Neutrophil (primary cell): ENCODE data around the gene RELL2.

Experiments used
- H3K27ac ChIP-seq: fragments of 200-600 bp; sonication (generic); 2 replicates; pipeline ENCODE4 v1.5.1; 2016; ENCODE audit warnings: mild to moderate bottlenecking, moderate library complexity
- H3K27me3 ChIP-seq: fragments of 200-600 bp; sonication (generic); 2 replicates; pipeline ENCODE4 v1.6.0; 2016; ENCODE audit warnings: mild to moderate bottlenecking
- H3K36me3 ChIP-seq: fragments of 200-600 bp; sonication (generic); 2 replicates; pipeline ENCODE4 v1.5.1; 2017
- H3K4me1 ChIP-seq, 2 experiments: fragments of 200-600 bp in 1 of 2; sonication (generic) in 1 of 2; 1 replicate in 1 of 2; 2 replicates in 1 of 2; pipeline versions ENCODE4 v1.5.1 to v1.6.1; 2013 to 2016; ENCODE audit warnings: low read depth in 1 of 2, low read length in 1 of 2, mild to moderate bottlenecking in 1 of 2, moderate library complexity in 1 of 2; ENCODE audit not compliant: control insufficient read depth in 1 of 2, insufficient read depth in 1 of 2
- H3K4me3 ChIP-seq, 2 experiments: fragments of 200-600 bp in 1 of 2; sonication (generic) in 1 of 2; 1 replicate in 1 of 2; 2 replicates in 1 of 2; pipeline ENCODE4 v1.5.1; 2013 to 2016; ENCODE audit warnings: low read depth in 1 of 2, low read length in 1 of 2, mild to moderate bottlenecking in 1 of 2, moderate library complexity in 1 of 2
- H3K9me3 ChIP-seq: fragments of 200-600 bp; sonication (generic); 2 replicates; pipeline ENCODE4 v1.5.1; 2016
- TF ChIP-seq, protein P1 (sequence below): fragments of 200-600 bp; sonication (generic); IDR thresholded peaks from 2 replicates; pipeline ENCODE4 v1.5.1; 2016; ENCODE audit warnings: antibody characterized with exemption

The RELL2 gene

DNA sequence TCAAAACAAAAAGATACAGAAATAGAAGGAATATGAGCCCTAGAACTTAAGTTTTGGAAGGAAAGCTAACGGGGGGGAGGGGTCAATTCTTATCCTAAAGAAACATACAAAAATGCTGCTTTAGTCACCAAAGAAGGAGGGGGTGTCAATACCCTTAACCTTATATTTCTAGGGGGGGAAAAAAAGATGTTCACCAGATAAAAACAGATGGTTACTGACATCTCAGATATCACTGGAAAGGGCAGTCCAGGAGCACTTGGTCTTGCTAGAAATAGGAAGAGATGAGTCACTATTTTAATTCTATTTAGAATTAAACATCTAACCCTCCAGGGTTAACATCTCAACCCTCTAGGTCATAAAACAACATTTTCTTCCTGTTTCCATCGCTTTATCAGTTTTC, 19.7 kb upstream of the RELL2 start:
- Histone ChIP-seq H3K36me3 (peaks cover 25% of the 10 kb centered on the region), H3K4me3 (peak overlapping the region; percentile 87 to 92), H3K4me1 (peaks cover 50 to 60% of the 10 kb centered on the region in 2 experiments)

GRCh38 chr5:141617682-141618029, 19.1 kb upstream of the RELL2 start:
- H3K36me3 ChIP-seq, result peaks cover 29% of the 10 kb centered on the region
- H3K27ac ChIP-seq, result peak overlapping the region; percentile 97
- TF ChIP-seq, protein P1, sequence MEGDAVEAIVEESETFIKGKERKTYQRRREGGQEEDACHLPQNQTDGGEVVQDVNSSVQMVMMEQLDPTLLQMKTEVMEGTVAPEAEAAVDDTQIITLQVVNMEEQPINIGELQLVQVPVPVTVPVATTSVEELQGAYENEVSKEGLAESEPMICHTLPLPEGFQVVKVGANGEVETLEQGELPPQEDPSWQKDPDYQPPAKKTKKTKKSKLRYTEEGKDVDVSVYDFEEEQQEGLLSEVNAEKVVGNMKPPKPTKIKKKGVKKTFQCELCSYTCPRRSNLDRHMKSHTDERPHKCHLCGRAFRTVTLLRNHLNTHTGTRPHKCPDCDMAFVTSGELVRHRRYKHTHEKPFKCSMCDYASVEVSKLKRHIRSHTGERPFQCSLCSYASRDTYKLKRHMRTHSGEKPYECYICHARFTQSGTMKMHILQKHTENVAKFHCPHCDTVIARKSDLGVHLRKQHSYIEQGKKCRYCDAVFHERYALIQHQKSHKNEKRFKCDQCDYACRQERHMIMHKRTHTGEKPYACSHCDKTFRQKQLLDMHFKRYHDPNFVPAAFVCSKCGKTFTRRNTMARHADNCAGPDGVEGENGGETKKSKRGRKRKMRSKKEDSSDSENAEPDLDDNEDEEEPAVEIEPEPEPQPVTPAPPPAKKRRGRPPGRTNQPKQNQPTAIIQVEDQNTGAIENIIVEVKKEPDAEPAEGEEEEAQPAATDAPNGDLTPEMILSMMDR, result no peak
- peak overlapping the region; percentile 87 to 92 for H3K4me3 ChIP-seq
- no peaks in the 10 kb centered on the region for H3K9me3 ChIP-seq
- H3K27me3 ChIP-seq, result no peaks in the 10 kb centered on the region
- peaks cover 50 to 55% of the 10 kb centered on the region in 2 experiments for H3K4me1 ChIP-seq

More for the DNA sequence above, 19.7 kb upstream of the RELL2 start:
- Histone ChIP-seq H3K9me3 (no peaks in the 10 kb centered on the region), H3K27me3 (no peaks in the 10 kb centered on the region), H3K27ac (peak overlapping the region; percentile 97)
- TF ChIP-seq, protein P1, result no peak

DNA sequence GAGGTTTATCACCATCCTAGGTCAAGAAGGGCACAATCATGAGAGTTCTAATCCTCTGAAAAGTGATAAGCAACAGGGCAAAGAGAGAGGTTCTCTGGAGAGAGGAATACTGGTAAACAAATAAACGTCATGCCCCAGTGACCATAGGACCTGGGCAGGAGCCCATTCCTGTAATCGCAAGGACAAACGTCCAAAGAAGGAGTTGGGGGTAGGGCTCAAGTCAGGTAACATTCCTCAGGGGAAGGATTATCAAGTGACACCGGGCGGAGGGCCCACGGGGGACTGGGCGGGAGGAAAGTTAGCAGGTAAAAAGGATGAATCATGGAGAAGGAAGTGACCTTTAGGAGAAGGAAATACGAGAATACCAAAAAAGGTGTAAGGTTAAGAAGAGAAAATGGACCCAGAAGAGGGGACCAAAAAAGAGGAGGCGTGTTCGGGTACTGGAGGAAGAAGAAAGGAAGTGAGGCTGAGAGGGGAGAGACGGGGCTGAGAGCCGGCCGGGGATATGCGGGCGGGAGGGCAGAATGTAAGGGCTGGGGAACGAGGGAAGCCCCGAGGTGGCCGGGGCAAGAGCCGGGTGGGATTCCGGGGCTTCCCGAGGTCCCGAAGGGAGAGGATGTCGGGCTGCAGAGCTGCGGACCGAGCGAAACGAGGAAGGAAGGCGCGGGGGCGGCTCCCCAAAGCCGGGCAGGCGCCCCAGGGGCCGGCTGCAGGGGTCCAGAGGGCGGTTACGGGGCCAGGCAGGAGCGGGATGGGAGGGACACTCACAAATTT, 18.6 kb upstream of the RELL2 start:
- H3K4me1 ChIP-seq, result peaks cover 46 to 49% of the 10 kb centered on the region in 2 experiments
- H3K9me3 ChIP-seq, result no peaks in the 10 kb centered on the region
- peak overlapping the region; percentile 97 for H3K27ac ChIP-seq
- peak overlapping the region; percentile 87 to 92 for H3K4me3 ChIP-seq
- H3K36me3 ChIP-seq, result peaks cover 33% of the 10 kb centered on the region
- H3K27me3 ChIP-seq, result no peaks in the 10 kb centered on the region
- TF ChIP-seq, protein P1, result no peak

DNA sequence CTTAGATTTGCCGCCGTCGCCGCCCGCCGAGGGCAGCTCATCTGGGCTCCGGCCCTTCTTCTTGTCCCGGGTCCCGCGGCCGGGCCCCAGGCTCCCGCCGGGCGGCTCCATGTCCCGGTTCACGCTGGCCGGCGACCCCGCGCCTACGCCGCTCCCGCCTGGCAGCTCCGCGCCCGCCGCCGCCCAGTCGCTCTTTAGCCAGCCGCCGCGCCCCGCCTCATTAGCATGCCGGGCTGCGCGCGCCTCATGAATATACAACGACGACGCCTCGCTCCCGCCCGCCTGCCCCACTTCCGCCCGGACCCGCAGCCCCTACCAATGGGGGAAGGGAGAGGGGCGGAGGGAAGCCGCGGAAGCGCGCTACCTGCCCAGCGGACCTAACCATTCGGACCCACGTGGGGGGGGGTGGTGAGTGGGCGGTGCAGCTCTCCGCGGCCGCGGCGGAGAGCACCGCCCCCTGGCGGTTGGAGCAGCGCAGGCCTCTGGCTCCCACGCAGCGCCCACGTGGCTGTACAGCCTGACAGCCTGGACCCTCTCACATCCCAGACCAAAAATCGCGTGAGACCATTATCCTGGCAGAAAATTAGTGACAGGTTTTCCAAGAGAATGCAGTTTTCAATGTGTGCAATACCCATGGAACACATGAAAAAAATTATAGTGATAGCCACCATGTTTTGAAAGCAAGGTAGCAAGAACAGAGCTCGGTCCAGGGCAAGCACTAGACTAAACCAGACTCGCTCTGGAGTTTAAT, 17.8 kb upstream of the RELL2 start, which contains the start of gene DIAPH1:
Gene DIAPH1, minus strand, starts transcription at position 197 of the 751 bp plus-strand sequence. Its CDS starts 86 bp downstream, at position 111.
- peak within 1 kb of the TSS; percentile 87 to 92 for H3K4me3 ChIP-seq
- no peaks in the 10 kb centered on the region for H3K27me3 ChIP-seq
- peaks cover 38 to 42% of the 10 kb centered on the region in 2 experiments for H3K4me1 ChIP-seq
- H3K36me3 ChIP-seq, result peaks cover 41% of the 10 kb centered on the region
- TF ChIP-seq, protein P1, result peak; percentile 99
- no peaks in the 10 kb centered on the region for H3K9me3 ChIP-seq
- peak within 1 kb of the TSS; percentile 97 for H3K27ac ChIP-seq

DNA sequence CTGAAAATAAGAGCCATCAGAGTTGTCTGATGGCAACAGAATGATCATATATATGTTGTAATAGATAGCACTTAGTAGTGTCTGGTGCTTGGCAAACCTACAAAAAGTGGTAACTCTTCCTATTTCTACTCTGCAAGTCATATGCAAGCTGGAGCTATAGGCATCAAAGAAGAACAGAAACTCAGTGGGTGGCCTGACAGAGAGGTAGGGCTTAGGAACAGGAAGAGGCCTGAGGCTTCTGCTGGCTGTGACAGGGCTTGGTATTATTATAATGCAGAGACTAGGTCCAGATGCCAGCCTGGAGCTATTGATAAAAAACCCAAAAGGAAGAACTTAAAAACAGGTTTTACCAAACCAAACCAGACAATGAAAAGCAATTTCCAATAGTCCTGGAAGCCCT, 13.6 kb upstream of the RELL2 start:
- TF ChIP-seq, protein P1, result no peak
- H3K27ac ChIP-seq, result no peak overlapping the region
- no peak overlapping the region for H3K4me3 ChIP-seq
- H3K9me3 ChIP-seq, result no peaks in the 10 kb centered on the region
- H3K27me3 ChIP-seq, result no peaks in the 10 kb centered on the region
- peaks cover 1 to 5% of the 10 kb centered on the region in 2 experiments for H3K4me1 ChIP-seq
- H3K36me3 ChIP-seq, result peaks cover 77% of the 10 kb centered on the region
